Measurements from ENCODE around the gene DLG2.

DNA sequence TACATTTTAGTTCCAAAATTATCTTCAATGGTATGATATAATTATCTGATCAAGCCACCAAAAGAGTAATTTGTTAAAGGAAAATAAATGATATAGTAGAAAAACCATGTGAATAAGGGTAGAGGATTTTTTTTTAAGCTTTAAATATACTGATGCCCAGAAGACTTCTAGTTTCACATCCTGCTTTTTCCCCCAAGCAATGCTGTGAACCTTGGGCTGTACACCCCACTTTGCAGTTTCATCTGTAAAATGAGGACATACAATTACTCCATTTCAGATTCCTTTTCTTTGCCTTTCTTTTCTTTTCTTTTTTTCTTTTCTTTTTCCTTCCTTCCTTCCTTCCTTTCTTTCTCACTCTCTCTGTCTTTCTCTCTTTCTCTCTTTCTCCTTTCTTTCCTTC, 1125.4 kb downstream of the DLG2 start:
- no peak for TF ChIP-seq POLR2A (IDR thresholded peaks at IDR 0.05)
- TF ChIP-seq, protein P1, sequence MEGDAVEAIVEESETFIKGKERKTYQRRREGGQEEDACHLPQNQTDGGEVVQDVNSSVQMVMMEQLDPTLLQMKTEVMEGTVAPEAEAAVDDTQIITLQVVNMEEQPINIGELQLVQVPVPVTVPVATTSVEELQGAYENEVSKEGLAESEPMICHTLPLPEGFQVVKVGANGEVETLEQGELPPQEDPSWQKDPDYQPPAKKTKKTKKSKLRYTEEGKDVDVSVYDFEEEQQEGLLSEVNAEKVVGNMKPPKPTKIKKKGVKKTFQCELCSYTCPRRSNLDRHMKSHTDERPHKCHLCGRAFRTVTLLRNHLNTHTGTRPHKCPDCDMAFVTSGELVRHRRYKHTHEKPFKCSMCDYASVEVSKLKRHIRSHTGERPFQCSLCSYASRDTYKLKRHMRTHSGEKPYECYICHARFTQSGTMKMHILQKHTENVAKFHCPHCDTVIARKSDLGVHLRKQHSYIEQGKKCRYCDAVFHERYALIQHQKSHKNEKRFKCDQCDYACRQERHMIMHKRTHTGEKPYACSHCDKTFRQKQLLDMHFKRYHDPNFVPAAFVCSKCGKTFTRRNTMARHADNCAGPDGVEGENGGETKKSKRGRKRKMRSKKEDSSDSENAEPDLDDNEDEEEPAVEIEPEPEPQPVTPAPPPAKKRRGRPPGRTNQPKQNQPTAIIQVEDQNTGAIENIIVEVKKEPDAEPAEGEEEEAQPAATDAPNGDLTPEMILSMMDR (IDR thresholded peaks at IDR 0.05): no peak
